BE2C (cell line): ENCODE data around the gene KLF2.

Source experiments
- DNase-seq: peaks from one replicate; pipeline ENCODE4 v3.0.0-alpha.2; 2020
- H3K27me3 ChIP-seq: fragments of 250-450 bp; sonication (Bioruptor Pico); 2 replicates; pipeline ENCODE4 v1.5.1; 2020; ENCODE audit warnings: mild to moderate bottlenecking
- H3K36me3 ChIP-seq: fragments of 250-450 bp; sonication (Bioruptor Pico); 2 replicates; pipeline ENCODE4 v1.5.1; 2020; ENCODE audit warnings: mild to moderate bottlenecking
- H3K4me1 ChIP-seq: fragments of 250-450 bp; sonication (Bioruptor Pico); 2 replicates; pipeline ENCODE4 v1.5.1; 2020
- H3K4me3 ChIP-seq: 2 replicates; pipeline ENCODE4 v1.5.1; 2011; ENCODE audit warnings: low read depth, low read length
- H3K9me3 ChIP-seq: fragments of 250-450 bp; sonication (Bioruptor Pico); 2 replicates; pipeline ENCODE4 v1.5.1; 2020
- CTCF ChIP-seq: IDR thresholded peaks from 2 replicates; pipeline ENCODE4 v1.5.1; 2012; ENCODE audit warnings: mild to moderate bottlenecking, low read depth, low read length

KLF2 gene

GRCh38 chr19:16327911-16328823, 3.5 kb downstream of the KLF2 start:
- Histone ChIP-seq H3K27me3 (peaks cover 39% of the 10 kb centered on the region), H3K4me1 (no peaks in the 10 kb centered on the region), H3K36me3 (no peaks in the 10 kb centered on the region), H3K4me3 (no peak overlapping the region), H3K9me3 (no peaks in the 10 kb centered on the region)
- no peak for TF ChIP-seq CTCF
- DNase-seq: no peak

- Histone ChIP-seq H3K27me3 (peaks cover 31% of the 10 kb centered on the region), H3K4me1 (no peaks in the 10 kb centered on the region), H3K4me3 (no peak overlapping the region), H3K36me3 (no peaks in the 10 kb centered on the region), H3K9me3 (no peaks in the 10 kb centered on the region; the same call in 1 of the 2 replicates)
- no peak for TF ChIP-seq CTCF
- no peak for DNase-seq
These were observed 4.3 kb downstream of the KLF2 start for GRCh38 chr19:16328824-16329482.

GRCh38 chr19:16330368-16330801, 5.8 kb downstream of the KLF2 start:
- no peaks in the 10 kb centered on the region; the same call in 1 of the 2 replicates for H3K9me3 ChIP-seq
- peak; percentile 18 for DNase-seq

GRCh38 chr19:16330806-16331690, 6.4 kb downstream of the KLF2 start:
- Histone ChIP-seq H3K4me3 (no peak overlapping the region), H3K9me3 (no peaks in the 10 kb centered on the region; the same call in 1 of the 2 replicates), H3K4me1 (no peaks in the 10 kb centered on the region), H3K36me3 (no peaks in the 10 kb centered on the region), H3K27me3 (peaks cover 10% of the 10 kb centered on the region)
- no peak for DNase-seq
- no peak for TF ChIP-seq CTCF

More at GRCh38 chr19:16330368-16330801, 5.8 kb downstream of the KLF2 start:
- no peaks in the 10 kb centered on the region for H3K4me1 ChIP-seq
- TF ChIP-seq CTCF: no peak
- no peaks in the 10 kb centered on the region for H3K36me3 ChIP-seq
- H3K4me3 ChIP-seq: no peak overlapping the region
- peaks cover 17% of the 10 kb centered on the region for H3K27me3 ChIP-seq

- TF ChIP-seq CTCF: no peak
- H3K4me3 ChIP-seq: no peak overlapping the region
- H3K9me3 ChIP-seq: no peaks in the 10 kb centered on the region; the same call in 1 of the 2 replicates
- H3K36me3 ChIP-seq: no peaks in the 10 kb centered on the region
- H3K4me1 ChIP-seq: no peaks in the 10 kb centered on the region
- DNase-seq: no peak
- H3K27me3 ChIP-seq: no peaks in the 10 kb centered on the region
These were observed 8.5 kb downstream of the KLF2 start for GRCh38 chr19:16333001-16333586.
